ENCODE data around the gene CYB5RL. TPM values are rescaled to one million over a fixed set of nuclear protein-coding genes. Genes with fewer than 3 reads are reported as not detected.

CYB5RL gene
- total and polyA plus RNA-seq, 2 of the 13 experiments (the other 11 are each of a cell fraction or from before 2014, with no cell fraction given) = 3.7 to 5.0 TPM

GRCh38 chr1:54246116-54246721, 46.4 kb upstream of the CYB5RL start:
- ATAC-seq = no peak
- BruUV-seq (replicated peaks) = no TSS peak
- H3K79me2 ChIP-seq (ENCODE audit: insufficient read depth, low read length) = no peaks in the 10 kb centered on the region
- no peak overlapping the region for H3K4me2 ChIP-seq (ENCODE audit: low read depth, low read length)
- no peak for DNase-seq (ENCODE audit: low spot score)
- peaks cover 9 to 11% of the 10 kb centered on the region in 2 experiments; a peak in 4 of 5 replicates for H3K36me3 ChIP-seq (replicated peaks in 1 of 2; ENCODE audit: control insufficient read depth in 1 of 2, insufficient read depth in 2 of 2, low read length in 2 of 2)
- no peaks in the 10 kb centered on the region for H3K9me3 ChIP-seq (ENCODE audit: low read length)
- intact Hi-C loops (cut with micrococcal nuclease; ENCODE audit: unreplicated experiment) (no loop called here), in situ Hi-C loops (cut with HindIII; ENCODE audit: extremely low pct_ligation_motif_present, low pct_unique_long_range_greater_than_20kb) (no loop called here)
- H3K27ac ChIP-seq (ENCODE audit: extremely low read length, insufficient read depth, low read length) = no peak overlapping the region
- no peaks in the 10 kb centered on the region for H3K4me1 ChIP-seq (ENCODE audit: insufficient read depth, low read length)
- no peak for FAIRE-seq
- H3K27me3 ChIP-seq (ENCODE audit: control insufficient read depth in 1 of 2, insufficient read depth in 2 of 2, low read length in 2 of 2) = no peaks in the 10 kb centered on the region
- POLR2A ChIA-PET = no interaction called here
- no peak overlapping the region for H2AFZ ChIP-seq (ENCODE audit: low read length)
- TF ChIP-seq ZNF768 (CRISPR knock-in tag; IDR thresholded peaks at IDR 0.05) = no peak
- H4K20me1 ChIP-seq (ENCODE audit: insufficient read depth, low read length) = no peaks in the 10 kb centered on the region
- CTCF ChIA-PET (ENCODE audit: low intra/inter-chr PET ratio, low total read pairs) = no interaction called here
- H3K9ac ChIP-seq (ENCODE audit: insufficient read depth, low read depth, low read length) = no peak overlapping the region
- WGBS (ENCODE audit: low lambda C conversion rate) = 100% methylated on average over 10 of the region's 10 CpGs
- no peak overlapping the region for H3K4me3 ChIP-seq (replicated peaks in 1 of 3; ENCODE audit: insufficient read depth in 1 of 3, low read depth in 2 of 3, low read length in 3 of 3)

GRCh38 chr1:54245501-54245900, 45.7 kb upstream of the CYB5RL start:
- TF ChIP-seq SIX1 (CRISPR knock-in tag; IDR thresholded peaks at IDR 0.05; ENCODE audit: borderline replicate concordance) (no peak), KDM5B (CRISPR knock-in tag; IDR thresholded peaks at IDR 0.05; ENCODE audit: borderline replicate concordance) (no peak)
- H3K36me3 ChIP-seq (replicated peaks in 1 of 2; ENCODE audit: control insufficient read depth in 1 of 2, insufficient read depth in 2 of 2, low read length in 2 of 2) = peaks cover 4 to 10% of the 10 kb centered on the region in 2 experiments; a peak in 4 of 5 replicates
- no peak overlapping the region for H2AFZ ChIP-seq (ENCODE audit: low read length)
- H3K4me3 ChIP-seq (replicated peaks in 1 of 3; ENCODE audit: insufficient read depth in 1 of 3, low read depth in 2 of 3, low read length in 3 of 3) = no peak overlapping the region
- H3K27me3 ChIP-seq (ENCODE audit: control insufficient read depth in 1 of 2, insufficient read depth in 2 of 2, low read length in 2 of 2) = no peaks in the 10 kb centered on the region
- ChIA-PET POLR2A (no interaction called here), CTCF (ENCODE audit: low intra/inter-chr PET ratio, low total read pairs) (no interaction called here)
- no peaks in the 10 kb centered on the region for H4K20me1 ChIP-seq (ENCODE audit: insufficient read depth, low read length)
- no peaks in the 10 kb centered on the region for H3K9me3 ChIP-seq (ENCODE audit: low read length)
- in situ Hi-C loops (cut with HindIII; ENCODE audit: extremely low pct_ligation_motif_present, low pct_unique_long_range_greater_than_20kb) = no loop called here
- H3K4me1 ChIP-seq (ENCODE audit: insufficient read depth, low read length) = no peaks in the 10 kb centered on the region
- DNase-seq (ENCODE audit: low spot score) (no peak), ATAC-seq (no peak), FAIRE-seq (no peak)
- WGBS (ENCODE audit: low lambda C conversion rate) = 100% methylated on average over 1 of the region's 4 CpGs
- H3K27ac ChIP-seq (ENCODE audit: extremely low read length, insufficient read depth, low read length) = no peak overlapping the region
- no TSS peak for BruUV-seq (replicated peaks)
- no peak overlapping the region for H3K4me2 ChIP-seq (ENCODE audit: low read depth, low read length)
- no peak overlapping the region for H3K9ac ChIP-seq (ENCODE audit: insufficient read depth, low read depth, low read length)
- intact Hi-C loops (cut with micrococcal nuclease; ENCODE audit: unreplicated experiment) = no loop called here
- H3K79me2 ChIP-seq (ENCODE audit: insufficient read depth, low read length) = no peaks in the 10 kb centered on the region
